ENCODE measurements around the gene TMTC2.

GRCh38 chr12:82866946-82867345 is 180.2 kb downstream of the TMTC2 start:
- TF ChIP-seq EP300 (conservative IDR thresholded peaks at IDR 0.05; ENCODE audit: poor library complexity, severe bottlenecking), result no peak
- TF ChIP-seq POLR2AphosphoS5 (IDR thresholded peaks at IDR 0.05), result no peak
- no peak for TF ChIP-seq EZH2 (IDR thresholded peaks at IDR 0.05; ENCODE audit: borderline replicate concordance, insufficient read depth, low read length, poor library complexity, severe bottlenecking)
- TF ChIP-seq RAD21 (conservative IDR thresholded peaks at IDR 0.05), result no peak
- peak; percentile 8 for TF ChIP-seq CTCF (IDR thresholded peaks at IDR 0.05; ENCODE audit: poor library complexity, severe bottlenecking)
- TF ChIP-seq REST (IDR thresholded peaks at IDR 0.05; ENCODE audit: borderline replicate concordance), result no peak
